Germinal center (tissue), 1 donor: ENCODE data around the gene CFTR.
"Not testable (repeated sequence)": the region's sequence is repeated elsewhere in the genome, so short reads cannot be mapped to it uniquely, and the experiment has no call there.

ENCODE experiments used
- DNase-seq: peaks from one replicate; pipeline ENCODE4 v3.0.0; 2012; ENCODE audit warnings: mixed read lengths, low spot score

The CFTR gene

GRCh38 chr7:117495308-117495707 lies 15.5 kb downstream of the CFTR start:
- no peak for DNase-seq

GRCh38 chr7:117502331-117502730 lies 22.5 kb downstream of the CFTR start:
- DNase-seq = no peak

GRCh38 chr7:117505238-117505637 lies 25.4 kb downstream of the CFTR start:
- no peak for DNase-seq

GRCh38 chr7:117508676-117509075 lies 28.9 kb downstream of the CFTR start:
- DNase-seq = no peak

GRCh38 chr7:117517194-117517593 lies 37.4 kb downstream of the CFTR start:
- not testable (repeated sequence) for DNase-seq

- no peak for DNase-seq
These were observed 50.6 kb downstream of the CFTR start for GRCh38 chr7:117530390-117530789.

GRCh38 chr7:117531595-117532244 lies 51.9 kb downstream of the CFTR start:
- DNase-seq = no peak

- no peak for DNase-seq
These were observed 58.2 kb downstream of the CFTR start for GRCh38 chr7:117538053-117538452.

- DNase-seq = no peak
These were observed 64.2 kb downstream of the CFTR start for GRCh38 chr7:117544061-117544460.

- DNase-seq = no peak
These were observed 68.2 kb downstream of the CFTR start for GRCh38 chr7:117548035-117548434.

GRCh38 chr7:117550625-117551024 lies 70.8 kb downstream of the CFTR start:
- no peak for DNase-seq

- DNase-seq = no peak
These were observed 72.8 kb downstream of the CFTR start for GRCh38 chr7:117552660-117553059.

GRCh38 chr7:117555260-117555659 lies 75.4 kb downstream of the CFTR start:
- no peak for DNase-seq

GRCh38 chr7:117559391-117559790 lies 79.6 kb downstream of the CFTR start:
- no peak for DNase-seq

- DNase-seq = no peak
These were observed 80.2 kb downstream of the CFTR start for GRCh38 chr7:117560030-117560429.

GRCh38 chr7:117562759-117563158 lies 82.9 kb downstream of the CFTR start:
- no peak for DNase-seq

GRCh38 chr7:117564080-117564479 lies 84.3 kb downstream of the CFTR start:
- no peak for DNase-seq

GRCh38 chr7:117564627-117565026 lies 84.8 kb downstream of the CFTR start:
- no peak for DNase-seq

GRCh38 chr7:117565226-117565625 lies 85.4 kb downstream of the CFTR start:
- DNase-seq = no peak

GRCh38 chr7:117567781-117568180 lies 88.0 kb downstream of the CFTR start:
- no peak for DNase-seq

- no peak for DNase-seq
These were observed 93.2 kb downstream of the CFTR start for GRCh38 chr7:117572856-117573620.

- no peak for DNase-seq
These were observed 101.6 kb downstream of the CFTR start for GRCh38 chr7:117581424-117581823.

- DNase-seq = no peak
These were observed 102.4 kb downstream of the CFTR start for GRCh38 chr7:117582219-117582704.

GRCh38 chr7:117587931-117588330 lies 108.1 kb downstream of the CFTR start:
- no peak for DNase-seq
